ENCODE data around the gene MED29. TPM values are rescaled to one million over a fixed set of nuclear protein-coding genes. Genes with fewer than 3 reads are reported as not detected.

MED29 gene
- total and polyA plus RNA-seq, 10 of the 15 experiments (the other 5 are each of a cell fraction or from before 2014, with no cell fraction given), result 3.2 to 36.6 (median 22.8) TPM

DNA sequence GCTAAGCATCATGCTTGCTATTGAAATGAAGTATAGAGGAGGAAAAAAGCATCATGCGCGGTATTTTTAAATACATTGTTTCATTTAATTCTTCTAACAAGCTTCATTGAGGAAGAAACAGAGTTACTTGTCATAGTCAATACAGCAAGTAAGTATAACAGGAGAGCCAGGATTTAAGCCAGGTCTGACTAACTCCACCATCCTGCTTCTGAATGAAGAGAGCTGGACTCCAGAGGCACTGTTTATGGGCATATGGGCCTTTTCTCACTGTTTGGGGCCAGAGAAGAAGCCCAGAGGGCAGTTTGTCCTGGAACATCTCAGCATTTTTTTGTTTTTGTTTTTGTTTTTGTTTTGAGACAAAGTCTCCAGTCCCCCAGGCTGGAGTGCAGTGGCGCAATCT, 41.0 kb upstream of the MED29 start (continued):
- TF ChIP-seq USF1 (IDR thresholded peaks at IDR 0.05; ENCODE audit: borderline replicate concordance, extremely low read length, insufficient read depth, low read depth, low read length), result no peak
- no peak for TF ChIP-seq KDM1A (IDR thresholded peaks at IDR 0.05; ENCODE audit: borderline replicate concordance)

- FAIRE-seq (peak; percentile 97), DNase-seq (ENCODE audit: low read depth, low spot score) (peak; percentile 44), ATAC-seq (peak; percentile 94)
- intact Hi-C loops (cut with micrococcal nuclease; ENCODE audit: unreplicated experiment) (no loop called here), in situ Hi-C loops (cut with MboI) (no loop called here)
- Histone ChIP-seq H4K20me1 (ENCODE audit: control insufficient read depth, insufficient read depth) (no peaks in the 10 kb centered on the region), H3K9me3 (replicated peaks; ENCODE audit: control insufficient read depth, insufficient read depth, low read length) (no peaks in the 10 kb centered on the region), H3K4me2 (ENCODE audit: control insufficient read depth, insufficient read depth) (peak overlapping the region; percentile 75; the same call in 1 of the 2 replicates), H2AFZ (ENCODE audit: control insufficient read depth, low read depth, low read length) (no peak overlapping the region), H3K9ac (ENCODE audit: control insufficient read depth, insufficient read depth, low read length) (no peak overlapping the region), H3K4me3 (no peak overlapping the region), H3K4me1 (ENCODE audit: control insufficient read depth, insufficient read depth, low read length) (peaks cover 12% of the 10 kb centered on the region), H3K27me3 (replicated peaks in 1 of 2; ENCODE audit: control insufficient read depth in 2 of 2, insufficient read depth in 2 of 2, low read length in 1 of 2) (no peaks in the 10 kb centered on the region), H3K79me2 (ENCODE audit: control insufficient read depth, insufficient read depth, low read length) (no peaks in the 10 kb centered on the region), H3K36me3 (ENCODE audit: control insufficient read depth in 2 of 2, insufficient read depth in 2 of 2, low read length in 1 of 2) (peaks cover 2 to 10% of the 10 kb centered on the region in 2 experiments), H3K27ac (ENCODE audit: control insufficient read depth, insufficient read depth) (peak overlapping the region; percentile 41)
- ChIA-PET POLR2A (interaction anchor here (0.7 kb wide), 1 partner anchor 9 kb away, joined by 3 read pairs; the partner anchor contains the start of gene SAMD4B), RAD21 (ENCODE audit: unreplicated experiment) (no interaction called here), SMC1A (ENCODE audit: uncharacterized antibody, unreplicated experiment) (no interaction called here), CTCF (interaction anchor here (0.6 to 2.4 kb wide), 2 partner anchors 39 to 181 kb away, joined by 3 to 7 read pairs; partner anchors contain the start of genes EID2B, MED29 and PAF1)
- 23% methylated on average over 4 of the region's 4 CpGs for WGBS (ENCODE audit: insufficient coverage, insufficient replicate concordance, low lambda C conversion rate, missing lambda C conversion rate)
- no TSS peak for BruUV-seq (replicated peaks)
- TF ChIP-seq MEF2A (IDR thresholded peaks at IDR 0.05; ENCODE audit: insufficient read depth, low read depth, low read length) (peak; percentile 55; the same call in 1 of the 2 replicates), BHLHE40 (IDR thresholded peaks at IDR 0.05; ENCODE audit: borderline replicate concordance in 1 of 2, low read depth in 2 of 2, low read length in 1 of 2) (peak in 1 of 2 experiments; percentile 64; a peak in 2 of 4 replicates), CBX5 (IDR thresholded peaks at IDR 0.05; ENCODE audit: low read depth) (0 out of 2 replicates have a peak, but pooled peaks have one; percentile 23), BCL11A (IDR thresholded peaks at IDR 0.05; ENCODE audit: low read depth, low read length) (no peak), NR2F1 (conservative IDR thresholded peaks at IDR 0.05) (peak; percentile 79), ZNF687 (IDR thresholded peaks at IDR 0.05) (no peak), CHD2 (IDR thresholded peaks at IDR 0.05; ENCODE audit: borderline replicate concordance, low read depth, low read length) (peak; percentile 68; the same call in 1 of the 2 replicates), PML (IDR thresholded peaks at IDR 0.05; ENCODE audit: low read length) (peak; percentile 54; the same call in 1 of the 2 replicates), DPF2 (IDR thresholded peaks at IDR 0.05) (no peak), TCF3 (IDR thresholded peaks at IDR 0.05; ENCODE audit: borderline replicate concordance, insufficient read depth, low read depth, low read length) (0 out of 2 replicates have a peak, but pooled peaks have one; percentile 23), CHD1 (IDR thresholded peaks at IDR 0.05; ENCODE audit: low read depth, low read length) (no peak)
- TF ChIP-seq, protein P1, sequence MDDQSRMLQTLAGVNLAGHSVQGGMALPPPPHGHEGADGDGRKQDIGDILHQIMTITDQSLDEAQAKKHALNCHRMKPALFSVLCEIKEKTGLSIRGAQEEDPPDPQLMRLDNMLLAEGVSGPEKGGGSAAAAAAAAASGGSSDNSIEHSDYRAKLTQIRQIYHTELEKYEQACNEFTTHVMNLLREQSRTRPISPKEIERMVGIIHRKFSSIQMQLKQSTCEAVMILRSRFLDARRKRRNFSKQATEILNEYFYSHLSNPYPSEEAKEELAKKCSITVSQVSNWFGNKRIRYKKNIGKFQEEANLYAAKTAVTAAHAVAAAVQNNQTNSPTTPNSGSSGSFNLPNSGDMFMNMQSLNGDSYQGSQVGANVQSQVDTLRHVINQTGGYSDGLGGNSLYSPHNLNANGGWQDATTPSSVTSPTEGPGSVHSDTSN (IDR thresholded peaks at IDR 0.05; ENCODE audit: insufficient replicate concordance, low read depth, low read length), result no peak
Measured at GRCh38 chr19:39351537-39352064, 39.6 kb upstream of the MED29 start.

Data from GM12878 (cell line).